Measurements from ENCODE around the gene EYA4. TPM values are rescaled to one million over a fixed set of nuclear protein-coding genes. Genes with fewer than 3 reads are reported as not detected.

EYA4 gene
- total and polyA plus RNA-seq, 2 donors (not counting 1 experiment from before 2014, with no cell fraction given): 4.6 to 38.0 TPM

DNA sequence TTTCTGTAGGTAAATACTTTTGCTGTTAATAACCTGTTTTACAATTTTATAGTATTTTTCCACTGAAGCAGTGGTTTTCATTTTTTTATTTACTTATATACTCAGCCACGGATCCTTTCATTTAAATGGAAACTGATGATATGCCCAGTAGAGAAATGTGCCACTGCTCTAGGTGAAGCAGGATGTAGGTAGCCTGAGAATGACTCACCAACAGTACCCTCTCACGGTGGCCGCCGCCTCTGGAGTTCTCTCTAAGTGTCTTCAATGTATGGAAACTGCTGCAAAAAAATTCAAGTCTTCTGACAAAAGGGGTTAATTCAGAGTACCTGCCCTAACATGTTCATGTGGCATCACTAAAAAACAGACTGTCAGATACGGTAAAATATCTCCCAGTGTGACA lies 6.4 kb downstream of the EYA4 start:
- no peak overlapping the region for H3K27ac ChIP-seq (ENCODE audit: insufficient read depth, low read length)
- no peak overlapping the region for H3K4me2 ChIP-seq (ENCODE audit: extremely low read depth, insufficient read depth, low read length)
- H3K9ac ChIP-seq (ENCODE audit: insufficient read depth, low read length): no peak overlapping the region
- no peak overlapping the region for H2AFZ ChIP-seq (ENCODE audit: low read length)
- no peaks in the 10 kb centered on the region for H3K27me3 ChIP-seq (ENCODE audit: control insufficient read depth, insufficient read depth, low read length)
- no peak overlapping the region for H3K4me3 ChIP-seq (replicated peaks in 1 of 4; ENCODE audit: control extremely low read depth in 1 of 4, insufficient read depth in 1 of 4, low read depth in 3 of 4, low read length in 4 of 4)
- H3K79me2 ChIP-seq (ENCODE audit: control insufficient read depth, insufficient read depth, low read length): peaks cover 21% of the 10 kb centered on the region
- H3K4me1 ChIP-seq (ENCODE audit: control insufficient read depth, extremely low read depth, insufficient read depth, low read length): no peaks in the 10 kb centered on the region
- H3K9me3 ChIP-seq (ENCODE audit: control insufficient read depth, insufficient read depth, low read depth, low read length): no peaks in the 10 kb centered on the region
- DNase-seq (ENCODE audit: low read depth in 2 of 2): no peak
- no peaks in the 10 kb centered on the region for H4K20me1 ChIP-seq (ENCODE audit: control insufficient read depth, extremely low read depth, insufficient read depth, low read length)
- no peaks in the 10 kb centered on the region for H3K36me3 ChIP-seq (ENCODE audit: control insufficient read depth, insufficient read depth, low read length)
- no peak for TF ChIP-seq EZH2 (IDR thresholded peaks at IDR 0.05; ENCODE audit: low read length, missing control alignments)
- TF ChIP-seq, protein P1, sequence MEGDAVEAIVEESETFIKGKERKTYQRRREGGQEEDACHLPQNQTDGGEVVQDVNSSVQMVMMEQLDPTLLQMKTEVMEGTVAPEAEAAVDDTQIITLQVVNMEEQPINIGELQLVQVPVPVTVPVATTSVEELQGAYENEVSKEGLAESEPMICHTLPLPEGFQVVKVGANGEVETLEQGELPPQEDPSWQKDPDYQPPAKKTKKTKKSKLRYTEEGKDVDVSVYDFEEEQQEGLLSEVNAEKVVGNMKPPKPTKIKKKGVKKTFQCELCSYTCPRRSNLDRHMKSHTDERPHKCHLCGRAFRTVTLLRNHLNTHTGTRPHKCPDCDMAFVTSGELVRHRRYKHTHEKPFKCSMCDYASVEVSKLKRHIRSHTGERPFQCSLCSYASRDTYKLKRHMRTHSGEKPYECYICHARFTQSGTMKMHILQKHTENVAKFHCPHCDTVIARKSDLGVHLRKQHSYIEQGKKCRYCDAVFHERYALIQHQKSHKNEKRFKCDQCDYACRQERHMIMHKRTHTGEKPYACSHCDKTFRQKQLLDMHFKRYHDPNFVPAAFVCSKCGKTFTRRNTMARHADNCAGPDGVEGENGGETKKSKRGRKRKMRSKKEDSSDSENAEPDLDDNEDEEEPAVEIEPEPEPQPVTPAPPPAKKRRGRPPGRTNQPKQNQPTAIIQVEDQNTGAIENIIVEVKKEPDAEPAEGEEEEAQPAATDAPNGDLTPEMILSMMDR (conservative IDR thresholded peaks at IDR 0.05 in 1 of 2, IDR thresholded peaks at IDR 0.05 in 1 of 2; ENCODE audit: low read depth in 1 of 2, low read length in 2 of 2): no peak

DNA sequence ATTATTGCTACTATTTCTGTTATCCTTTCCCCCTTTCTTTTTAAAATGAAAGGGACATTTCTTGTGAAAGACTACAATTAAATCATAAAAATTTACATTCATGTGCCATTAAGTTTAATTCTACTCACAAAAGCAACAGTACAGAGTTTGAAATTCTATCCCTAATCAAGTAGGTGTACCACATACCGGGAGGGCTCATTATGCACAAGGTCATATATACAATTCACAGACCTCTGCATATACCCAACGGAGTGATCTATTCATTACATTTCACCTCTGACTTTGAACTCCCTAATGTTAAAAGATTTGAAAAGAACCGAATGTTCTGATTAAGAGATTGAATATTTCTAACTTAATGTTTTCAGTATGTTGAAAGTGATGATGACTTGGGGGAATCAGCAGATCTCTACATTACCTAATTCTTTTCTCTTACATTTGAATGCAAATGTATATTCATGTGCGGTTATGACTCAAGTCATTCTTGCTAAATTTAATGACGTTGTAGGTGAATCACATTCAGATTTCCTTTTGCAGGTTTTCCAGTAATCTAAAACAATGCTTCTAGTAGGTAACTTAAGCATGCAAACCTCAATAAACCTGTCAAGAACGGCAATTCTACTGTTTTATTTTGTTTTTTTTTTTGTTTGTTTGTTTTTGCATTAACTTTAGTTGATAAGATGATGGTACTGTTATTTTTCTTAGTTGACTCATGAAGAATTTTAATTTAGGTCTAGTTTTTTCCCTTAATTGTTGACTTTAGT lies 7.3 kb downstream of the EYA4 start:
- Histone ChIP-seq H3K4me1 (ENCODE audit: control insufficient read depth, extremely low read depth, insufficient read depth, low read length) (no peaks in the 10 kb centered on the region), H4K20me1 (ENCODE audit: control insufficient read depth, extremely low read depth, insufficient read depth, low read length) (no peaks in the 10 kb centered on the region), H3K9me3 (ENCODE audit: control insufficient read depth, insufficient read depth, low read depth, low read length) (no peaks in the 10 kb centered on the region), H3K79me2 (ENCODE audit: control insufficient read depth, insufficient read depth, low read length) (peaks cover 18% of the 10 kb centered on the region), H3K36me3 (ENCODE audit: control insufficient read depth, insufficient read depth, low read length) (no peaks in the 10 kb centered on the region), H3K4me2 (ENCODE audit: extremely low read depth, insufficient read depth, low read length) (no peak overlapping the region), H2AFZ (ENCODE audit: low read length) (no peak overlapping the region), H3K27me3 (ENCODE audit: control insufficient read depth, insufficient read depth, low read length) (no peaks in the 10 kb centered on the region), H3K9ac (ENCODE audit: insufficient read depth, low read length) (no peak overlapping the region), H3K4me3 (replicated peaks in 1 of 4; ENCODE audit: control extremely low read depth in 1 of 4, insufficient read depth in 1 of 4, low read depth in 3 of 4, low read length in 4 of 4) (no peak overlapping the region), H3K27ac (ENCODE audit: insufficient read depth, low read length) (peak overlapping the region; percentile 36)
- DNase-seq (ENCODE audit: low read depth in 2 of 2): peak; percentile 79 to 88
- TF ChIP-seq, protein P1 (conservative IDR thresholded peaks at IDR 0.05 in 1 of 2, IDR thresholded peaks at IDR 0.05 in 1 of 2; ENCODE audit: low read depth in 1 of 2, low read length in 2 of 2): no peak
- TF ChIP-seq EZH2 (IDR thresholded peaks at IDR 0.05; ENCODE audit: low read length, missing control alignments): no peak

DNA sequence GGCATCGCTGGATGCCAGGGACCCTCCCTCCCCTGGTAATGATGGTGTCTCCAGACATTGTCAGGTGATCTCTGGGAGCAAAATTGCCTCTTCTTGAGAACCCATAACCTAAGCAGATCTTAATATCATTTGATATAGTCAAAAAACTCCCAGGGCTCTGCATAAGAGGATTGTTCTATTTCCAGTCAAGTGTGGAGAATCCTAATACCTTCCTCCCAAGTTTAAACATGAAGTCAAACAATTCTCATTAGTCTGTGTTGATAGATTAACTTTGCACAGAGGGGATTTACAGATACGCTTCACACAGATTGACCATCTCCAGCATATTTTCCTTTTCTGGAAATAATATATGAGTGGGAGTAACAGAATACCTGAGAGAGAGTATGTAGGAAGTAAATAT lies 10.5 kb downstream of the EYA4 start:
- H3K27me3 ChIP-seq (ENCODE audit: control insufficient read depth, insufficient read depth, low read length): no peaks in the 10 kb centered on the region
- DNase-seq (ENCODE audit: low read depth in 2 of 2): no peak
- no peaks in the 10 kb centered on the region for H4K20me1 ChIP-seq (ENCODE audit: control insufficient read depth, extremely low read depth, insufficient read depth, low read length)
- no peak overlapping the region for H3K4me3 ChIP-seq (replicated peaks in 1 of 4; ENCODE audit: control extremely low read depth in 1 of 4, insufficient read depth in 1 of 4, low read depth in 3 of 4, low read length in 4 of 4)
- H3K4me2 ChIP-seq (ENCODE audit: extremely low read depth, insufficient read depth, low read length): no peak overlapping the region
- peaks cover 3% of the 10 kb centered on the region for H3K4me1 ChIP-seq (ENCODE audit: control insufficient read depth, extremely low read depth, insufficient read depth, low read length)
- no peaks in the 10 kb centered on the region for H3K9me3 ChIP-seq (ENCODE audit: control insufficient read depth, insufficient read depth, low read depth, low read length)
- H3K9ac ChIP-seq (ENCODE audit: insufficient read depth, low read length): no peak overlapping the region
- H2AFZ ChIP-seq (ENCODE audit: low read length): no peak overlapping the region
- TF ChIP-seq, protein P1 (conservative IDR thresholded peaks at IDR 0.05 in 1 of 2, IDR thresholded peaks at IDR 0.05 in 1 of 2; ENCODE audit: low read depth in 1 of 2, low read length in 2 of 2): no peak
- no peak for TF ChIP-seq EZH2 (IDR thresholded peaks at IDR 0.05; ENCODE audit: low read length, missing control alignments)
- H3K27ac ChIP-seq (ENCODE audit: insufficient read depth, low read length): no peak overlapping the region
- H3K36me3 ChIP-seq (ENCODE audit: control insufficient read depth, insufficient read depth, low read length): no peaks in the 10 kb centered on the region
- peaks cover 4% of the 10 kb centered on the region for H3K79me2 ChIP-seq (ENCODE audit: control insufficient read depth, insufficient read depth, low read length)
